ENCODE data around the gene LHFPL3. TPM values are rescaled to one million over a fixed set of nuclear protein-coding genes. Genes with fewer than 3 reads are reported as not detected.
"Not testable (repeated sequence)": the region's sequence is repeated elsewhere in the genome, so short reads cannot be mapped to it uniquely, and the experiment has no call there.

LHFPL3 gene
- total RNA-seq, 1 donor from 2014 or later: not detected

- no peak for ATAC-seq
These were observed 367.2 kb downstream of the LHFPL3 start for GRCh38 chr7:104695563-104695962.

GRCh38 chr7:104700336-104700735, 371.9 kb downstream of the LHFPL3 start:
- no peak for ATAC-seq

GRCh38 chr7:104721027-104721426, 392.6 kb downstream of the LHFPL3 start:
- not testable (repeated sequence) for ATAC-seq

GRCh38 chr7:104723001-104723400, 394.6 kb downstream of the LHFPL3 start:
- ATAC-seq: no peak

- no peak for ATAC-seq
These were observed 430.1 kb downstream of the LHFPL3 start for GRCh38 chr7:104758504-104758903.

GRCh38 chr7:104761892-104762291, 433.5 kb downstream of the LHFPL3 start:
- ATAC-seq: no peak

- no peak for ATAC-seq
These were observed 438.7 kb downstream of the LHFPL3 start for GRCh38 chr7:104767113-104767512.

- no peak for ATAC-seq
These were observed 439.6 kb downstream of the LHFPL3 start for GRCh38 chr7:104767826-104768536.

- ATAC-seq: no peak
These were observed 444.3 kb downstream of the LHFPL3 start for GRCh38 chr7:104772405-104773345.

GRCh38 chr7:104773796-104774195, 445.4 kb downstream of the LHFPL3 start:
- ATAC-seq: no peak

GRCh38 chr7:104775531-104775930, 447.1 kb downstream of the LHFPL3 start:
- ATAC-seq: no peak

- no peak for ATAC-seq
These were observed 448.9 kb downstream of the LHFPL3 start for GRCh38 chr7:104777301-104777800.

- ATAC-seq: no peak
These were observed 451.5 kb downstream of the LHFPL3 start for GRCh38 chr7:104779888-104780287.

GRCh38 chr7:104784686-104785085, 456.3 kb downstream of the LHFPL3 start:
- ATAC-seq: no peak

- ATAC-seq: no peak
These were observed 461.4 kb downstream of the LHFPL3 start for GRCh38 chr7:104789780-104790179.

GRCh38 chr7:104790440-104790839, 462.0 kb downstream of the LHFPL3 start:
- no peak for ATAC-seq

GRCh38 chr7:104791080-104791479, 462.7 kb downstream of the LHFPL3 start:
- ATAC-seq: no peak

- ATAC-seq: no peak
These were observed 464.7 kb downstream of the LHFPL3 start for GRCh38 chr7:104793066-104793465.

GRCh38 chr7:104794154-104794553, 465.8 kb downstream of the LHFPL3 start:
- ATAC-seq: no peak

- no peak for ATAC-seq
These were observed 466.2 kb downstream of the LHFPL3 start for GRCh38 chr7:104794589-104794988.

GRCh38 chr7:104795086-104795485, 466.7 kb downstream of the LHFPL3 start:
- no peak for ATAC-seq

GRCh38 chr7:104795616-104796398, 467.4 kb downstream of the LHFPL3 start:
- no peak for ATAC-seq

GRCh38 chr7:104800307-104800706, 471.9 kb downstream of the LHFPL3 start:
- no peak for ATAC-seq
